Measurements from ENCODE around the gene MTURN.
"Not testable (repeated sequence)": the region's sequence is repeated elsewhere in the genome, so short reads cannot be mapped to it uniquely, and the experiment has no call there.

The MTURN gene

GRCh38 chr7:30181211-30181610 lies 46.4 kb downstream of the MTURN start:
- DNase-seq: no peak

GRCh38 chr7:30181736-30182522 lies 47.1 kb downstream of the MTURN start:
- no peak for DNase-seq

GRCh38 chr7:30182814-30183213 lies 48.0 kb downstream of the MTURN start:
- no peak for DNase-seq

GRCh38 chr7:30183749-30184369 lies 49.1 kb downstream of the MTURN start:
- DNase-seq: peak; percentile 79

GRCh38 chr7:30184791-30185487 lies 50.2 kb downstream of the MTURN start:
- DNase-seq: no peak

GRCh38 chr7:30185496-30185895 lies 50.7 kb downstream of the MTURN start:
- DNase-seq: no peak

- DNase-seq: no peak
Measured at GRCh38 chr7:30186725-30187124, 51.9 kb downstream of the MTURN start.

GRCh38 chr7:30187513-30187912 lies 52.7 kb downstream of the MTURN start:
- DNase-seq: no peak

GRCh38 chr7:30188381-30188780 lies 53.6 kb downstream of the MTURN start:
- not testable (repeated sequence) for DNase-seq

- DNase-seq: no peak
Measured at GRCh38 chr7:30188811-30189210, 54.0 kb downstream of the MTURN start.

- DNase-seq: no peak
Measured at GRCh38 chr7:30191809-30192208, 57.0 kb downstream of the MTURN start.

- DNase-seq: no peak
Measured at GRCh38 chr7:30193336-30193943, 58.7 kb downstream of the MTURN start.

GRCh38 chr7:30196408-30196807 lies 61.6 kb downstream of the MTURN start:
- no peak for DNase-seq

GRCh38 chr7:30197438-30197837 lies 62.7 kb downstream of the MTURN start:
- DNase-seq: no peak

- DNase-seq: no peak
Measured at GRCh38 chr7:30199271-30199670, 64.5 kb downstream of the MTURN start.

- DNase-seq: no peak
Measured at GRCh38 chr7:30200591-30200990, 65.8 kb downstream of the MTURN start.

- DNase-seq: no peak
Measured at GRCh38 chr7:30201161-30201666, 66.4 kb downstream of the MTURN start.

GRCh38 chr7:30201921-30202320 lies 67.1 kb downstream of the MTURN start:
- DNase-seq: no peak

GRCh38 chr7:30202671-30203070 lies 67.9 kb downstream of the MTURN start:
- DNase-seq: no peak

- DNase-seq: no peak
Measured at GRCh38 chr7:30206491-30206890, 71.7 kb downstream of the MTURN start.

GRCh38 chr7:30206942-30207341 lies 72.2 kb downstream of the MTURN start:
- DNase-seq: no peak

GRCh38 chr7:30207376-30207775 lies 72.6 kb downstream of the MTURN start:
- DNase-seq: no peak

GRCh38 chr7:30209951-30210350 lies 75.2 kb downstream of the MTURN start:
- DNase-seq: no peak
